Peyer's patch (tissue), 4 donors: ENCODE results near the gene ZNF467.

Experiments
- CTCF ChIP-seq, 6 experiments: fragments of 450-650 bp in 4 of 6; fragments of 200-600 bp in 2 of 6; sonication (generic) in 1 of 6; IDR thresholded peaks; one replicate each; pipeline ENCODE4 v1.5.1; 2017 to 2019; ENCODE audit warnings: antibody characterized with exemption in 6 of 6, mild to moderate bottlenecking in 3 of 6, moderate library complexity in 1 of 6
- POLR2A ChIP-seq, 2 donors: fragments of 450-650 bp; IDR thresholded peaks; one replicate each; pipeline ENCODE4 v1.5.1; 2017; ENCODE audit warnings: antibody characterized with exemption in 2 of 2, mild to moderate bottlenecking in 2 of 2, moderate library complexity in 2 of 2

- no peak for TF ChIP-seq POLR2A (IDR thresholded peaks at IDR 0.05)
- no peak for TF ChIP-seq CTCF (IDR thresholded peaks at IDR 0.05)
These were observed 28.4 kb upstream of the ZNF467 start for GRCh38 chr7:149801816-149802215.
